Activated CD4-positive, alpha-beta T cell treated with anti-CD3 and anti-CD28 coated beads, Interleukin-2, amount 50 U/mL, for 48 hours (primary cell): ENCODE results near the gene CNPY1.
"Not testable (repeated sequence)": the region's sequence is repeated elsewhere in the genome, so short reads cannot be mapped to it uniquely, and the experiment has no call there.

Experiments
- DNase-seq, 2 experiments: peaks; one replicate each; pipeline ENCODE4 v3.0.0-alpha.2; 2020

Gene CNPY1

DNA sequence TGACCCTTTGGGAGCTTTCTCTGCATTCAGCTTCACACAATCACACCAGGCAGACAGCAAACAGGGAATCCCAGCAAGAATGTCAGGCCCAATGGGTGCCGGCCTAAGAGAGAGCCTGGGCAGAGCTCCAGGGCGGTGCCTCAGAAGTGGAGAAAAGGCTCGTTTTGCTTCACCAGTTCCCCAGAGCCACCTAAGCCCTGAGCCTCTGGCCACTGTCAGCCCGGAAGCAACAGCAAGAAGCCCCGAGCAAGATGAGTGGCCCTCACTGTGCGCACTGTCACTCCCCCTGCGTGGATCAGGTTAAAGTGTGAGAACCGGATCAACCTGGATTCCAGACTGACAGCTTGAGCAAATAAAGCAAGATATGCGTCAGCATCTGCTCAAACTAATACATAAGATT lies 14.7 kb downstream of the CNPY1 start:
- DNase-seq: no peak

DNA sequence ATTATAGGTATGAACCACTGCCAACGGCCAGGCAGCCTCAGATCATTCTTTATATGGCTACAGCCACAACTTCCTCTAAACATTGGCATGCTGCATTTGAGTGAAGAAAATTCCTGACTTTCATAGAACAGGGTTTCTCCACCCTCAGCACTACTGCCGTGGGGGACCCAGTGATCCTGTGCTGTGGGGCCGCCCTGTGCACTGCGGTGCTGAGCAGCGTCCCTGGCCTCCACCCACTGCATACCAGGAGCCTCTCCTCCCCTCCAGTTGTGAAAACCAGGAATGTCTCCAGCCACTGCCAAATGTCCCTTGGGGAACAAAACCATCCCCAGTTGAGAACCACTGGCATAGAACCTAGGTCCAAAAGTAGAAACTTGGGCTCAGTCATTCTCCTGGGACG lies 15.8 kb downstream of the CNPY1 start:
- DNase-seq: no peak

DNA sequence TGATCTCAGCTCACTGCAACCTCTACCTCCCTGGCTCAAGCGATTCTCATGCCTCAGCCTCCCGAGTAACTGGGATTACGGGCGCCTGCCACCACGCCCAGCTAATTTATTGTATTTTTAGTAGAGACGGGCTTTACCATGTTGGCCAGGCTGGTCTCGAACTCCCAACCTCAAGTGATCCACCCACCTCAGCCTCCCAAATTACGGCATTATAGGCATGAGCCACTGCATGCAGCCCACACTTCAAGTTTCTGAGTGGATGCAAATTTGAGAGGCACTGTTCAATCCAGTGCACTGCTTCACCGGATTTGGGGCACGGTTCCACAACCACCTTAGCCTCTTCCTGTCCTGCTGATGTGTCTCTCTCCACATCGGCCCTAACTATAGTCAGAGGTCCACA lies 16.5 kb downstream of the CNPY1 start:
- no peak for DNase-seq

DNA sequence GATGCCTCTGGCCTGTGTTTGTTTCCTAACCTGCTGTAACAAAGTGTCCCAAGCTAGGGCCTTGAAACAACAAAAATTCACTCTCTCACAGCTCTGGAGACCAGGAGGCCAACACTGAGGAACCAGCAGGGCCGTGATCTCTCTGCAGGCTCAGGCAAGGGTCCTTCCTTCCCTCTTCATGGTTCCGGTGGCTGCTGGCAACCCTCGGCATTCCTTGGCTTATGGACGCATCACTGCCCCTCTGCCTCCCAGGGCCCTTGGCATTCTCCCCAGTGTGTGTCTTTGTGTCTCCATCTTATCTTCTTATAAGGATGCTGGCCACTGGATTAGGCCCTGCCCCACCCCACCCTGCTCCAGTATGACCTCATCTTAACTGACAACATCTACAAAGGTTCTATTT lies 17.0 kb downstream of the CNPY1 start:
- no peak for DNase-seq

DNA sequence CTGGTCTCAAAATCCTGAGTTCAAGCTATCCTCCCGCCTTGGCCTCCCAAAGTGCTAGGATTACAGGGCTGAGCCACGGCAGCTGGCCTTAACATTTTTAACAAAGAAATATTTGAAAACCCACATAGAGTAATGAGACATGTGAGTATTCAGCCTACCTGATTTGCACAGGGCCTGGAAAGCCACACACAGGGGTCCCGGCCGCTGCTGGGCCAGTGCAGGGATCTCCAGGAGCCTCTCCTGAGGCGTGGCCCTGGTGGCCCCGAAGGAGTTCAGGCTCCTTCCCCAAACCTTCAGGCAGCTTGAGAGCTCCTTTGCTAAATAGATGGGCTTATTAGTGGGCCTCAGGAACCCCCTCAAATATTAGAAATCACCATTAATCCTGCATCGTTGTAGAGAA lies 18.7 kb downstream of the CNPY1 start:
- no peak for DNase-seq

DNA sequence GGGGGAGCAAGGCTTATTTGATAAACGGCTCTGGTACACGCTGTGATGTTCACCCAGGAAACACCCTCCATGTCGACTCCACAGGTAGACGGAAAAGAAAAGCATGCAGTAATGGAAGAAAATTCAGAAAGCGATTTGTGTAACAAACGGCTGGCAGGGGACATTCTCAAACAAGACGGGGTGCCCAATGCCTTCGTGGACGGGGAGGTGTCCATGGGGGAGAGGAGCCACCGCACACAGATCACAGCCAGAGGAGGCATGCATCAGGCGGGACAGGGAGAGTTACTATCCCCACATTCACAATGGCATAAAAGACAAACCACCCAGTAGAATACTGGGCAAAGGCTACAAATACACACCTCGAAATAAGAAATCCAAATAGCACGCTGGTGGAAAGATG lies 20.1 kb downstream of the CNPY1 start:
- DNase-seq: no peak

DNA sequence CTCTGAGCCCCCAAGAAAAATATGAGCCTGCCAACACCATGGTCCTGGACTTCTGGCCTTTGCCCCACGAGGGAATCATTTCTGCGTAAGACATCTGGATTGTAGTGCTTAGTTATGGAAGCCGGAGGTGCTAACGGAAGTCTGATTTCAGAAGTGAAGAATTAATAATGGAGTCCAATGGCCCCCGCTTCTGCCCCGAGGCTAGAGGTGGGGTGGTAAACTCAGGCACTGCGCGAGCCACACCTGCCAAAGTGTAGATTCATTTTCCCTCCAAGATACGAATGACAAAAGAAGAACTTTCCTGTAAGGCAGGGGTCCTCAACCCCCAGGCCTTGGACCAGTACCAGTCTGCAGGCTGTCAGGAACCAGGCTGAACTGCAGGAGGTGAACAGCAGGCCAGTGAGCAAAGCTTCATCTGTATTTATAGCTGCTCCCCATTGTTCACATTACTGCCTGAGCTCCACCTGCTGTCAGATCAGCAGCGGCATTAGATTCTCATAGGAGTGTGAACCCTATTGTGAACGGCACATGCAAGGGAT lies 22.3 kb downstream of the CNPY1 start:
- no peak for DNase-seq

DNA sequence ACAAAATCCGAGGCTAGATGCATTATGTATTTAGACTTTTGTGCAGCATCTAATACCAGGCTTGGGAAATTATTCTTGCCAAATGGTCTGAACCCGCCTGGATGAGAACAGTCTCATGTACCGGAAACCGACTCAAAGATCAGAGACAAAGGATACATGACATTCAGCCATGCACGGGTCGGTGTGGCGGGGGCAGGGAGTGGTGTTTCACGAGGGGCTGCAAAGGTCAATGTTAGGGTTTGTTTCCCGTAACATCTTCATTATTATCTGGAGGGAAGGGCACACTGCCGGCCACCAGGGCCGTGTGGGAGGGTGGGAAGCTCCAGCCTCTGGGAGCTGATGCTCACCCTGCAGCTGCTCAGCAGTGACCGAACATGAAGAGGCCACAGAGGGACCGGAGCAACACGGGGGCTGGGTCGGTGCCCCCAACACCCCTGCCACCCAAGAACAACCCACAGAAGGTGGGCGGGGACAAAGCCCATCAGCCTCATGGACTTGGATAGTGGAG lies 23.1 kb downstream of the CNPY1 start:
- DNase-seq: no peak

DNA sequence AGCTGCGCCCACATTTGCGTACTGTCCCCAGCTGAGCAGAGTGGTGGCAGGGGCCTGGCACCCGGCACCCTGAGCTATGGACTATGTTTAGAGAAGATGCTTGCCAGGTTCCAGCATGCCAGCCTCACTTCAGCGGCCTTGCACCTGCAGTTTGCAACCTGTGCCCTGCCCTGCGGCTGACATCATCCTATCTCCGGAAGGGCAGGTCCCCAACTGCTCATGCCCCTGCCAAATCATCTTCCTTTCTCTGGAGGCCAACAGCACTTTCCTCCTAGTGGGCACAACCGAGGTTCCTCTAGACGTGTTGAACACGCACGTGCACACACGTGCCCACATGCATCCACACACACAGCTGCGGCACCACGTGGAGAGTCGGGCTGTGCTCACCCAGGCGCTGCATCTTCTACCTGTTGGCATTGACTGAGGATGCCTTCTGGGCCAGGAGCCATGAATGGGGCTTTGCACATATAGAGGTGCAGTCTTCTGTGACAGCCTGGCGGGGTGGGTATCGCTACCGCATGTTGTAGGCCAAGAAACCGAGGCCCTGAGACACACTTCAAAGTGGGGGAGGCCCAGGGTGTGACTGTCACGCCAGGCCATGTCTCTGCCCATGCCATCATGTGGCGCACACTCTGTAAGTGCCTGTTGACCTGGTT lies 24.5 kb downstream of the CNPY1 start:
- no peak for DNase-seq

DNA sequence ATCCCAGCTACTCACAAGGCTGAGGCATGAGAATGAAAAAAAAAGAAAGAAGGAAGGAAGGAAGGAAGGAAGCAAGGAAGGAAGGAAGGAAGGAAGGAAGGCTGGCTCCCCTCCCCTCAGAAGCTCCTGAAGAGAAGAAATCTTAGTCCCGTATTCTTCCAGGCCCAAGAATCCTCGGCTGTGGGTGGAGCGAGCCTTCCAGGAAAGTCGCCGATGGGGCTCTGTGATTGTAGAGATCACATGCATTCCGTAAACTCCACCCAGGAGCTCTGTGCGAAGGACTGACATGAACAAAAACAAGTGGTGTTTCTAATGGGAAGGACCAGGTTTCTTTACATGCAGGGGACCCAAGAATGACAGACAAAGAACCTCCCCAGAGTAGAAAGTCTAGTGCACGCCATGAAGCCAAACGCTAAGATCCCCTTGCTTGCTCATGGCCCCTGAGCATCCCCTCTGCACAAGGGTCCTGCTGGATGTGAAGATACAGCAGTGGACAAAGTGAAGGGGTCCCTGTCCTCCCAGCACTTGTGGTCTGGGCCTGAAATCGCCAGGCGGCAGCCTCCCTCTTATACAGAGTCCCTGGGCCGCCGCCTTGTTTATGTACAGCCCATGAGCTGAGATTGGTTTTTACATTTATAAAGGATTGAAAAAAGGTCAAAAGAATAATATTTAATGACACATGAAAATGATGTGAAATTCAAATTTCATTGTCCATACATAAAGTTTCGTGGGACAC lies 25.2 kb downstream of the CNPY1 start:
- no peak for DNase-seq

DNA sequence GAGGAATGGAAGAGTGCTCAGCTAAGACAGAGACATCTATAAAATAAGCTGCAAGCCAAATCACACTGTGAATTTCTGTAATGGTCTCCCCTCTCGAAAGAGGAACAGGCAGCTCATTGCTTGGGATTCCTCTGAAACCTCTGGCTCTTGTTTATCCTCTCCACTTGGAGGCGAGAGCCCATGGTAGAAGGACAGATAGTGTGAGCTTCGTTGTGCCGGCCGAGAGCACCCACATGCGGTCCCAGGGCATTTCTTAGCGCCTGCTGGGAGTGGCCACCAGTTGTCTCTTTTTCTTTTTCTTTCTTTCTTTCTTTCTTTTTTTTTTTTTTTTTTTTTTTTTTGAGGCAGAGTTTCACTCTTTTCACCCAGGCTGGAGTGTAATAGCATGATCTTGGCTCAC lies 26.2 kb downstream of the CNPY1 start:
- no peak for DNase-seq

DNA sequence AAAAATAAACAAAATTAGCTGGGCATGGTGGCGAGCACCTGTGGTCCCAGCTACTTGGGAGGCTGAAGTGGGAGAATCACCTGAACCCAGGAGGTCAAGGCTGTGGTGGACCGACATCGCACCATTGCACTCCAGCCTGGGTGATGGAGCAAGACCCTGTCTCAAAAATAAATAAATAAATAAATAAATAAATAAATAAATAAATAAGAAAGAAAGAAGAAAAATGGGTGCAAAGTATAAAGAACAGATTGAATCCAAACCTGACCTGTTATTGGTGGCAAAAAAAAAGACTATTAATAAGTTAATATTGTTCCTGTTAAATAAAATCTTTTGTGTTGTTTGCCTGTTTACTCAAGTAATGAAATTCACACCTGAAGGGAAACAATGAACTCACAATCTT lies 27.0 kb downstream of the CNPY1 start:
- DNase-seq: not testable (repeated sequence)

DNA sequence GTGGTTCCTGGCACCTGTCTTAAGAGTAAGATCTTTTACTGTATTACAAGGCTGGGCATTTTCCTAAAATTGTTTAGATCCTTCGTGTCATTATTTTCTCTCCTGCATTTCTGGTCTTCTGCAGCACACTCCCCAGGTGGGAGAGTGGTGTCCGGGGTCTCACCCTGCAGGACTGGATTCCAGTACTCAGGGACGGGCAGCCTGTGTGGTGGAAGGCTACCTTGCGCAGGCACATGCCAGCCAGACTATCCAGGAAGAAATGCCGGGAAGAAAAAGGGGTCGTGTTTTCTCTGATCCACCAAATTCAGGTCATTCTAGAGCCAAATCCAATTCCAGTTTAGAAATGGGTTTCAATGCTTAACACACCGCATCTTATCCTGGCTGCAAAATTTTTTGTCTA lies 27.7 kb downstream of the CNPY1 start:
- no peak for DNase-seq

DNA sequence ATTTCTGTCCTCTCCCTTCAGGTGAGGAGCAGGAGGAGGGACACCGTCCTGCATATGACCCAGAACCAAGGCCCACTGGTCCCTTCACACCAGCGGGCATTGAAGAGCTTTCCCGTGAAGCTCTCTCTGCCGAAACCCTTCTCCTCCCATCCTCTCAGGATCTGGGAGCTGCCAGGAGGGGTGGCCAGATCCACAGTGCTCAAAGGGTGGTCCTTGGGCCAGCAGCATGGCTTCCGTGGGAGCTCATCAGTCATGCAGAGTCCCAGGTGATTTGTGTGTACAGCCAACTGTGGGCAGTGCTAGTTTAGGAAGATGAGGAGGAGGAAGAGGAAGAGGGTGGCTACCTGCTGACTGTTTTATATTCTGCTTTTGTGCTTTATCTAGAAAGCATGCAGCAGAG lies 28.4 kb downstream of the CNPY1 start:
- no peak for DNase-seq

DNA sequence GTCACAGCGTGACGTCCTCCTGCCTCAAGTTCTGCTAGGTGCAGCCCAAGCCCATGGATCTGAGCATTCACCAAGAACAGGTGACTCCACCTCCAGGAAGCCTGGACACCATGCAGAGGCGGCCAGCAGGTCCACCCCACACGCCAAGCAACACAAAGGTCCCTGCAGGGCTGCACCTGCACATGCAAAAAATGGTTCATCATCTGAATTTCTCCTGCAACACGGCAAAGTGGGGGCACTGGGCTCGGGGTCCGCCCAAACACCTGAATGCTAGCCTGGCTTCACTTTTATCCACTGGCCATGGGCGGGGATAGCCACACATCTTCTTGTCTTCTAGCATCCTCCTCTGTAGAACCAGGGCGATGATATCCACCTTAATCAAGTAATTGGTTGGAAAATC lies 28.9 kb downstream of the CNPY1 start:
- no peak for DNase-seq

DNA sequence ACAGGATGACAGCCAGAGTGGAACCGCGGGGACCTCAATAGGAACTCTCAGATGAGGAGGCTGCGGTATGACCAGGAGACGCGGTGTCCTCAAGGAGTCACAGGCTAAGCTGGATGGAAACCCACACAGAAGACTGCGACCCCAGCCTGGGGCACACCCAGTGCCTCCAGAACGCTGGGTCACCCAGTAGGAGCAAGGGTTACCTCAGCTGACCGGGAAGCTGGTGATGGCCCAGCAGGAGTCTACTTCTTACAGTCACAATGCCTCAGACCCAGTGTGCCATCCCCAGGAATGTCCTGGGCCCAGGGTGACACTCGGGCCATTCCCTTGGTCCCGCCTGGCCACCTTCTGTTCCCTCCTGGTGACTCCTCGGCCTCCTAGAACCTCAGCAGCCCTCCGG lies 29.9 kb downstream of the CNPY1 start:
- no peak for DNase-seq

DNA sequence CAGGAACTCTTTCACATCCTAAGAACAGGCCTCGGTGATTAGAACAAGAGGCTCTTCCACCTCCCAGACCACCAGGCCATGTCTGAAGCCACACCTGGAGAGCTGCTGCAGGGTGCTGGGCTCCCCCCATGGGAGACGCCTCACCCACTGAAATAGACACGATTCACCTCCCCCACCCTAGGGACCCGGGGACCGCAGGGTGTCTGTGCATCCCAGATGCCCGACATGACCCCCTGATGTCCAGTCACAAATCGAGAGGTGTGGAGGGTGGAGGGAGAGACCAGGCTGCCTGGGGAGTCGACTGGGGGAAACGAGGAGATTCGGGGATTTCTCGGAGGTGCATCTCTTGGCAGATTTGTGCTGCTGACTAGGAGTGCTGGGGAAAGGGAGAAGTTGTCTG lies 31.0 kb downstream of the CNPY1 start:
- no peak for DNase-seq

DNA sequence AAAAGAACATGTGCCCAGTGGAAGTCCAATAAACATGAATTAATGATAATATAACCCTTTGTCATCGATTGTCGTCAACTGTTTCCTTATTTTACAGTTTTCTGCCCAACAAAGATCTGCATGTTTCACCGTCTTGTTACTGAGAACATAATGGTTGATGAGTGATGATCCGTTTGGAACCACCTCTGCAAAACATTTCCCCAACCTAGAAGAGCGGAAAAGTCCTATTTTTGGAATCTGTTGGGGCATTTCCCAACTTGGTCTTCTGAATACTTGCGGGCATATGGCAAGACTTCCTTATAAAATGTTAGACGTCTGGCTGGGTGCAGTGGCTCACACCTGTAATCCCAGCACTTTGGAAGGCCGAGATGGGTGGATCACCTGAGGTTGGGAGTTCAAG lies 32.1 kb downstream of the CNPY1 start:
- no peak for DNase-seq

DNA sequence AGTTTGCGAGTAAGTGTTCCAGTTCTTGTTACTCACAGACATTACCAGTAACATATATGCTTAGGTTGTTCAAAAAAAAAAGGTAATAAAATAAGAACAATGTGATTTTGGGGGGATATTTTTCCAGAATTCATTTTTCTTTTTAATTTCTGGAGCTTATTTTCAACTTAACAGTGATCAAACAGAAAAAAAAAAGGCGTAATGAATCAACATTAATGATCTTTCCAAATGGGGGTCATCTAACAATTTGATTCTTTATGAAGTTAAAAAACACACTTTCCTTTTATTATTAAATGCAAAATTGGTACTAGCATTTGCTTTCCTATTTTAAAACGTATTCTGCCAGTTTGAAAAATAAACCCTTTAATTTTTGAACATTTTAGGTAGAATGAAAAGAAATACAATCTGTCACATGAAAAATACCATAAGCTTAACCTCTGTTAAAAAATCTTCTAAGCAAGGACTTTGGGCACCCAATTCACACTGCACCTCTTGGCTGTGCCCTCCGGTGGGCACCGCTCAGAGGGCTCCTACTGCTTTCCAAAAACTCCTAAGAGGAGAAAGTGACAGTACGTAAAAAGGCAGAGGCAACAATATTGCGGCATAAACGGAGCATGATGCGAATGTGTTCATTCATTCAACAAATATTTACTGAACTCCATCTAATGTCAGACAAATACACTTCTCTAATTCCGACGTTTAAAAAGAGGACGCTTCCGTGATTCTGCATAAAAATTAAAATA lies 32.6 kb downstream of the CNPY1 start:
- no peak for DNase-seq

DNA sequence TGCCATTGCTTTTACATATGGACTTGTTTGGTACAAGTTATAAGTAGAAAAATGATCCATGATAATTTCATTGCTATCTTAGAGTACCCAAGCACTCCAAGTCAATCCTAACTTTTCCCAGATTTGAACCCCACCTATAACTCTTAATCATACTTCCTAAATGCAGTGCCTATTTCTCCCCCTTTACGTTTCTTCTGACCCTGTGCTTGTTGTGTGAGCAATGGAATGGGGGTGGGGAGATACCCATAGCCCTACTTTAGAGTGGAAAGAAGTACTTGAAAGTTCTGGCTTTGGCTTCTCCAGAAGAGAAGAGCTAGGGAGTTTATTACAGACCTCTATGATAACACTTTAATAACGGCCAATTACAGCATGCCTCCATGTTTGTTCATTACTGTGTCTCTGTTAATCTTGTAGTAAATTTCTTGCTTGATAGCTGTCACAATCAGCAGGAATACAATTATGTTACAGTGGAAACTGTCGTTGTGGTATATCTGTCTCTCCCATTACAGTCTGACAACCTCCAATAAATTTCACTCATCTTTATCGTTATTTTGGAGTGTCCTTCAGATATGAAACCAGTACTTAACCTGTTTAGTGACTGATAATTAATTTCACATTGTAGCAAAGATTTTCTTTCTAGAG lies 34.0 kb downstream of the CNPY1 start:
- no peak for DNase-seq

DNA sequence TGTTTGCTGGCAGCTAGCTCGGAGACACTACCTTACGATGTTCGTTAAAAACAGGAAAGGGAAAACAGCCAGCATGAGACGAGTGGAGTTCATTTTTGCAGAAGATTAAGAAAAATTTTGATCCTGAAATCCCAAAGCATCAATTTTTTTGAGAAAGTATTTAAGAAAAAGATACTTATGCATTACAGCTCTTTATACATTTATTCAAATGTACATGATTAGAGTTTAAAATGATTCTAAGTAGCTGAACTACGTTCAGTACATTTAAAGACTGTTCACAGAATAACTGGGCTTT lies 34.7 kb downstream of the CNPY1 start:
- no peak for DNase-seq

DNA sequence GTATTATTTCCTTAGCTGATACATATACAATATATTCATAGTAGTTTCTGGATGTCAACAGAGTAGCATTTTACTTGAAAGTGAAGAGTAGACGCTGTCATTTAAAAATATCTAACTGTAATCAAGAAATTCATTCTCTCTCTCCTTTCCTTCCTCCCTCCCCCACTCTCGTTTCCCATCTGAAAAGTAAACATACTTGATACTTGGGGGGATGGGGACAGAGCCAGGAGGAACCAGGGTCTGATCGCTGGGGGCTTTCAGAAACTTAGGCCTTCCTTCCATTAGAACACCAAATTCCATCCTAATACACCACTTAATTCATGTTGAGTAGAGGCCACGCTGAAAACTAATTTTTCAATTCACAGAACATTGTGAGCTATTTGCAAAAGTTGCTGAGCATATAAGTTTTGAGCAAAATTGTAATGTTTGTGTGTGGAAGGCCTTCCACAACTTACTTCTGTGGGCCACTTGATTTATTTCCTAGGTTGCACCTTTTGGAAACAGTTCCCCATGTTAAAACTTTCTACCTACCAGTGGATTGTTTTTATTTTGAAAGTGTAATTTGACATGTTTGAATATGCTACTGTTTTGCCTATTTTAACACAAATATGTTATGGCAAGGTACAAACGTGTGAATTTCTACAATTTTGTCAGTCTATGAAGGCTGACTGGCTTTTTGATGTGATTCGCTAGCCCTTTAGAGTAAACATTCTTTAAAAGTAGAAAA lies 35.2 kb downstream of the CNPY1 start:
- DNase-seq: no peak
